ENCODE measurements around the gene PDIA6.

PDIA6 gene

DNA sequence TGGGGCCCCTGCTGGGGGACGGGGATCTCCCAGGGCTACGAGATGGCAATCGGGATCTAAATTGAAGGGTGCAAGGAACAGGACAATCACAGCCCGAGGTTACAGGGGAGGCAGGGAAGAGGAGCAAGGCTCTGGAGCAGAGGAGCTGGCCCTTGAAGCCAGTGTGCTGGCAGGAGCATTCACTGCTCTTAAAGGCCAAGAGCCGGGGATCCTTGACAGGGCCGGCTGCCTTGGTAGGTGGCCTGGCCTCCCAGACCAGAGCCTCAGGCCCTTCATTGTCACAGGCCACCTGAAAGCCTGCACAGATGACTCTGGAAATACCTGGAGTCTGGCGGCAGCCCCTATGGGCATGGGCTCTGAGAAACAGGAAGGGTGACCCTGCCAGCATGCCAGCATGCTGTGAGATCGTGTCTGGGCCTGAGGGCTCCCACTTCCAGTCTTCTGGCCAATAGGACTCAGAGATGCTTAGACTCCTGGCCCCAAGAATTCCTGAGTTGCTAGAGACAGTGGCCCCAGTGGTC lies 38.7 kb downstream of the PDIA6 start:
- no peak for DNase-seq (ENCODE audit: low spot score)
- TF ChIP-seq, protein P1, sequence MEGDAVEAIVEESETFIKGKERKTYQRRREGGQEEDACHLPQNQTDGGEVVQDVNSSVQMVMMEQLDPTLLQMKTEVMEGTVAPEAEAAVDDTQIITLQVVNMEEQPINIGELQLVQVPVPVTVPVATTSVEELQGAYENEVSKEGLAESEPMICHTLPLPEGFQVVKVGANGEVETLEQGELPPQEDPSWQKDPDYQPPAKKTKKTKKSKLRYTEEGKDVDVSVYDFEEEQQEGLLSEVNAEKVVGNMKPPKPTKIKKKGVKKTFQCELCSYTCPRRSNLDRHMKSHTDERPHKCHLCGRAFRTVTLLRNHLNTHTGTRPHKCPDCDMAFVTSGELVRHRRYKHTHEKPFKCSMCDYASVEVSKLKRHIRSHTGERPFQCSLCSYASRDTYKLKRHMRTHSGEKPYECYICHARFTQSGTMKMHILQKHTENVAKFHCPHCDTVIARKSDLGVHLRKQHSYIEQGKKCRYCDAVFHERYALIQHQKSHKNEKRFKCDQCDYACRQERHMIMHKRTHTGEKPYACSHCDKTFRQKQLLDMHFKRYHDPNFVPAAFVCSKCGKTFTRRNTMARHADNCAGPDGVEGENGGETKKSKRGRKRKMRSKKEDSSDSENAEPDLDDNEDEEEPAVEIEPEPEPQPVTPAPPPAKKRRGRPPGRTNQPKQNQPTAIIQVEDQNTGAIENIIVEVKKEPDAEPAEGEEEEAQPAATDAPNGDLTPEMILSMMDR (IDR thresholded peaks at IDR 0.05; ENCODE audit: extremely low read depth, missing control alignments): no peak

DNA sequence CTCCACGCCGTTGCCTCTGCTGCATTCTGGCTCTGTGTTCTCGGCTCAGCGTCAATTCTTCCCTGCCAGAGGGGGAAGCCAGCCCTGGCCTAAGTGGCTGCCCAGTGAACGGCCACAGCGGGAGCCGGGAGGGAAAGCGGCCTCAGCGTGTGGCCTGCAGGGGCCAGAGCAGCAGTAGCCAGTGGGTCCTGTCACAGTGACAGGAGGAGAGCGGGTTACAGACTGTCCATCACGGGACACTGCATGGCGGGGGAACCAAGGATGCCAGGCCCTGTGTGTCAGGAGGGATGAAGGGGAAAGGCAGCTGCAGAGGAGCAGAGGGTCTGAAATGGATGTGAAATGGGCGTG lies 39.7 kb downstream of the PDIA6 start:
- TF ChIP-seq, protein P1 (IDR thresholded peaks at IDR 0.05; ENCODE audit: extremely low read depth, missing control alignments): no peak
- DNase-seq (ENCODE audit: low spot score): no peak

DNA sequence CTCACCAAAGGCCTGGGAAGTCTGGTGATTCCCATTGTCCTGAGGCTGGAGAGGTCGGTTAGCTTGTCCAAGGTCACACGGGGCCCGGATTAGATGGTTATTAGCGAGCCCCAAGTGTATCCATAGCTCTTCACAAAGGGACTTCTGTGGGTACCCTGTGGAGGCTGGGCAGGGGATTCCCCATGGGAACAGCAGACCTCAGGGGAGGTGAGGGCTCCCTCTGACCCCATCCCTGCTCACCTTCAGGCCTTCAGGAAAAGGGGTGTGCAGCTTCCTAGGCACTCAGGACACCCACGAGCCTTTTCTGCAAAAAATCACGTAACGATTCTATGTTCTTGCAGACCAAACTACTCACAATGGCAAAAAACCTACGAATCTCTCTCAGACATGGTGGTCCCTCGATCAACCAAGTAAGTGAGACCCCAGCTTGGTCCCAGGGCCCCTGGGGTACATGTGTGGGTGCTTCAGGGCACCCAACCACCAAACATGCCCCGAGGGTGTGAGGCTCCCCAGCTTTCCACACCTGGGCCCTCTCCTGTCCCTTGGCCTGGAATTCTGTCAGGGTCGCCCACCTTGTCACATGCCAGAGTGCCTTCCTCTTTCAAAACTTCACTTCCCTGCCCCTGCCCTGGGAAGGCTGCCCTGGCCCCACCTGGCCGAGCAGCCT lies 40.3 kb downstream of the PDIA6 start:
- no peak for DNase-seq (ENCODE audit: low spot score)
- TF ChIP-seq, protein P1 (IDR thresholded peaks at IDR 0.05; ENCODE audit: extremely low read depth, missing control alignments): no peak

DNA sequence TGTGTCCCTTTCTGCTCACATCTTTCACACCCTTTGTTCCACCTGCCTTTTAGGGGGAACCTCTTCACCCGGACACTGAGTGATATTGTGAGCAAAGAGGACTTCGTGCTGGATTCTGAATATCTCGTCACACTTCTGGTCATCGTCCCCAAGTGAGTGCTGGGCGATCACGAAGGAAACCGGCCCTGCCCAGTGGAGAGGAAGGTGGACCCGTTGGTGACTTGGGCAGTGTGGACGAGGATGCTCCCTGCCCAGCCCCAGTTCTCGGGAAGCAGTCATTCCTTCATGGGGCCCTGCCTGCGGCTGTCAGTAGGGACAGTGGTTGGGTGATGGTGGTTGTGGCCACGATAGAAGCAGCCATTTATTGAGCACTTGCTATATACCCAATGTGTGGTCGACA lies 40.8 kb downstream of the PDIA6 start:
- no peak for DNase-seq (ENCODE audit: low spot score)
- TF ChIP-seq, protein P1 (IDR thresholded peaks at IDR 0.05; ENCODE audit: extremely low read depth, missing control alignments): no peak

DNA sequence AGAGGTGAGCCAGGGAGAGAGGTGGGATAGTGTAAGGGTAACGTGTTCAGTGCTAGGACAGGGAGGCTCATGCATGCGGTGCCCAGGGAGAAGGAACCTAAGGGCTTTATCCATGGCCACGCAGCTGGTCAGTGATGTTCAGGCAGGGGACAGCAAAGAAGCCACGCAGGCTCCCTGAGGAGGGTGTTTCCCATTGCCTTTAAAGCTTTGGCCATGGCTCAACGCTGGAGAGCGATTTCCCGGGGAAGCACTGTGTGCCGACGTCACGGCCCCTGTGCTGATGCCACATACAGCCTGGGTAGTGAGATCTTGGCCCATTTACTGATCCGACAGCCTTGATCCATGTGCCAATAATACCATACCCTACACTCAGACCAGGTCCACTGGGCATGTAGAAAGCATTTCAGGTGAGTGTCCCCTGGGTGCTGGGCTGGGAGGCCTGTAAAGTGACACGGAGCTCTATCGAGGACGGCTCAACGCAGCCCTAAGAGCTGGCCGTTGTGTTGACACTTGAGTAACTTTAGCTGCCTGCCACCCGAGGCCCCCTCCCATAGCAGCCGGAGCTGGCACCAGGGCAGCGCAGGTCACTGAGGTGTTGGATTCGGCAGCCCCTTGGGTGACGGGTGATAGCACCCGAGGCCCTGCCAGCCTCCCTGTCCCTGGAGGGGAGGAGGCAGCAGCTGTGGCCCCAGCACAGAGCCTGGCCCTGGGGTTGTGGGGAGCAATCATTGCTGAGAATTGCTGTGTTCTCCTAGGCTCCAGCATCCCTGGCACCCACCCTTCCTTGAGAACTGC lies 41.4 kb downstream of the PDIA6 start:
- TF ChIP-seq, protein P1 (IDR thresholded peaks at IDR 0.05; ENCODE audit: extremely low read depth, missing control alignments): no peak
- DNase-seq (ENCODE audit: low spot score): no peak

DNA sequence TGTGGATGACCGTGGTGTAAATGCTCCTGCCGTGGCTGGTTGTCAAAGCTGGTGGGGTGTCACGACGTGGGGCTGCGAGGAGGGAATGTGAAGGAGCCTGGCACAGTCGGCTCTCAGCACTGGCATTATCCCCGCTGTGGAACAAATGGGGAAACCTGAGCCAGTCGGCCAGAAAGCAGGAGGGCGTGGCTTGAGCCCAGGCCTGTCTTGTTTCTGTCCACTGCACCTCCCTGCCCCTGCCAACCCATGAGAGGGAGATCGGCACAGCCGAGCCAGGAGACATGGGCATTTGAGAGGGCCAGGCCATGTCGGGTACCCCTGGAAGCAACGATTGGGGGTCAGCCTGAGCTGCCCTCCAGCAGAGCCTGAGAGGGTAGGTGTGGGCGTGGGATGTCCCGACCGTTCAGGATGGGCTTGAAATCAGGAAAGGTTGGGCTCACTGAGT lies 44.5 kb downstream of the PDIA6 start:
- no peak for DNase-seq (ENCODE audit: low spot score)
- TF ChIP-seq, protein P1 (IDR thresholded peaks at IDR 0.05; ENCODE audit: extremely low read depth, missing control alignments): no peak

DNA sequence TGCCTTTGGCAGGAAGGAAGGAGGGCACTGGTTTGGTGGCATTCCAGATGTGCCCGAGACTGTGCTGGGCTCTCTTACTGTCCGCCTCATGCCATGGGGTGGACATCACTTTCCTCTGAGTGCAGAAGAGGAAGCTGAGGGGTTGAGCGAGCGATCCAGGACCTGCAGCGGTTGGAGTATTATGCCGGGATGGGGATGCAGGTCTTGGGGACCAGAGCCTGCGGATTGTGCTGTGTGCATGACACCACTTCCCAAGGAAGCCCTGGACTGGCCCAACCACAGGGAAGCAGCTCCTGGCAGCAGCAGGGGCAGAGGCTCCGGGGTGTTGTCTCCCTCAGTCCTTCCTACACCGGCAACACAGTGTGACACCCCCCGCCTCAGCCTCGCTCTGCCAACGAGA lies 46.7 kb downstream of the PDIA6 start:
- TF ChIP-seq, protein P1 (IDR thresholded peaks at IDR 0.05; ENCODE audit: extremely low read depth, missing control alignments): no peak
- no peak for DNase-seq (ENCODE audit: low spot score)
